Subcutaneous abdominal adipose tissue (tissue), 5 donors: Measurements from ENCODE around the gene NAPA.

Experiments
- H3K27ac ChIP-seq: one replicate; pipeline ENCODE4 v1.7.0; 2013; ENCODE audit warnings: low read depth, mild to moderate bottlenecking, inconsistent platforms, low read length, moderate library complexity
- H3K27me3 ChIP-seq, 5 donors: one replicate each; pipeline ENCODE4 v1.7.0; 2013; ENCODE audit warnings: low read length in 5 of 5, inconsistent platforms in 1 of 5; ENCODE audit not compliant: control insufficient read depth in 5 of 5, insufficient read depth in 4 of 5
- H3K36me3 ChIP-seq, 5 donors: one replicate each; pipeline ENCODE4 v1.7.0; 2013; ENCODE audit warnings: low read length in 5 of 5; ENCODE audit not compliant: control insufficient read depth in 5 of 5, insufficient read depth in 5 of 5
- H3K4me1 ChIP-seq, 5 donors: one replicate each; pipeline ENCODE4 v1.7.0; 2013; ENCODE audit warnings: low read length in 5 of 5, mild to moderate bottlenecking in 3 of 5, moderate library complexity in 1 of 5; ENCODE audit not compliant: control insufficient read depth in 5 of 5, insufficient read depth in 5 of 5
- H3K4me3 ChIP-seq, 5 donors: one replicate each; pipeline ENCODE4 v1.7.0; 2013; ENCODE audit warnings: low read length in 5 of 5, low read depth in 1 of 5
- H3K9ac ChIP-seq, 5 donors: one replicate each; pipeline ENCODE4 v1.7.0; 2013; ENCODE audit warnings: low read length in 5 of 5, mild to moderate bottlenecking in 4 of 5, moderate library complexity in 3 of 5
- H3K9me3 ChIP-seq, 5 donors: one replicate each; pipeline ENCODE4 v1.7.0; 2013; ENCODE audit warnings: low read length in 5 of 5; ENCODE audit not compliant: control insufficient read depth in 5 of 5
- donor health status: healthy.
- donor health status: healthy.
- donor health status: healthy.
- donor health status: healthy.
- donor health status: healthy.

NAPA gene

DNA sequence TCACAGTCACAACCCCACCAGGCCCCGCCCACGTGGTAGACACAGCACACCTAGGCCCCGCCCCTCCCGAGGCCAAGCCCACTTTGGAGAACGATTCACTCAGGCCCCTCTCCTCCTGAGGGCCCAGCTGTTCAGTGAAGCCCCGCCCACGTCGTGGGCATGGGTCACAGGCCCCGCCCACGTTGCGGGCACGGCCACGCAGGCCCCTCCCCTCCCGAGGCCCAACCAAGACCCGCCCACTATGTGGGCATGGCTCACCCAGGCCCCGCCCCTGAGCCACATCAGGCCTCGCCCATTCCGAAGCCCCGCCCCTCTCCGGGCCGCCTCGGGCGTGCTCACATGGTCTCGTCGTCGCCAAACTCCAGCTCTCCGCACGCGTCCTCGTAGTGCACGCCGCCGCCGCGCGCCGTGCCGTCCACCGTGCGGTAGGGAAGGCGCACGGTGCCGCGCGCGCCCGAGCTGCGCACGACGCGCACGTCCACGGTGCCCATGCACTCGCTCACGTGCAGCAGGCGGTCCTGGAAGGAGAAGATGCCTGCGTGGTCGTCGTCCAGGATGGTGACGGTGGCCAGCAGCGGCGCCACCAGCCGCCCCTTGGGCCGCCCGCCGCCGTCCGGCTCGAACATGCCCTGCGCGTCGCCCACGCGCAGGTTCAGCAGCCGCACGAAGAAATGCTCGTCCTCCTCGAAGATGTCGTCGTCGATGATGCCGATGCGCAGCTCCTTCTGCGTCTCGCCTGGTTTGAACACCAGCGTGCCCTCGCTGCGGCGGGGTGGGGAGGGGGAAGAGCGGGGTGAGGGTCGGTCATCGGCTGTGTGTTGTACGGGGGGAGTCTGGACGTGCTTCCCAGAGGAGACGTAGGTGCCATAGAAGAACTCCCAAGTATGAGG is 67.1 kb downstream of the NAPA start:
- Histone ChIP-seq H3K9ac (no peak overlapping the region), H3K9me3 (no peaks in the 10 kb centered on the region), H3K4me1 (peaks cover 0 to 26% (median 11%) of the 10 kb centered on the region in 5 donors), H3K27me3 (peaks cover 33 to 78% (median 65%) of the 10 kb centered on the region in 5 donors), H3K27ac (no peak overlapping the region), H3K36me3 (no peaks in the 10 kb centered on the region), H3K4me3 (peak overlapping the region in 3 of 5 donors; percentile 10 to 59 (median 34))

DNA sequence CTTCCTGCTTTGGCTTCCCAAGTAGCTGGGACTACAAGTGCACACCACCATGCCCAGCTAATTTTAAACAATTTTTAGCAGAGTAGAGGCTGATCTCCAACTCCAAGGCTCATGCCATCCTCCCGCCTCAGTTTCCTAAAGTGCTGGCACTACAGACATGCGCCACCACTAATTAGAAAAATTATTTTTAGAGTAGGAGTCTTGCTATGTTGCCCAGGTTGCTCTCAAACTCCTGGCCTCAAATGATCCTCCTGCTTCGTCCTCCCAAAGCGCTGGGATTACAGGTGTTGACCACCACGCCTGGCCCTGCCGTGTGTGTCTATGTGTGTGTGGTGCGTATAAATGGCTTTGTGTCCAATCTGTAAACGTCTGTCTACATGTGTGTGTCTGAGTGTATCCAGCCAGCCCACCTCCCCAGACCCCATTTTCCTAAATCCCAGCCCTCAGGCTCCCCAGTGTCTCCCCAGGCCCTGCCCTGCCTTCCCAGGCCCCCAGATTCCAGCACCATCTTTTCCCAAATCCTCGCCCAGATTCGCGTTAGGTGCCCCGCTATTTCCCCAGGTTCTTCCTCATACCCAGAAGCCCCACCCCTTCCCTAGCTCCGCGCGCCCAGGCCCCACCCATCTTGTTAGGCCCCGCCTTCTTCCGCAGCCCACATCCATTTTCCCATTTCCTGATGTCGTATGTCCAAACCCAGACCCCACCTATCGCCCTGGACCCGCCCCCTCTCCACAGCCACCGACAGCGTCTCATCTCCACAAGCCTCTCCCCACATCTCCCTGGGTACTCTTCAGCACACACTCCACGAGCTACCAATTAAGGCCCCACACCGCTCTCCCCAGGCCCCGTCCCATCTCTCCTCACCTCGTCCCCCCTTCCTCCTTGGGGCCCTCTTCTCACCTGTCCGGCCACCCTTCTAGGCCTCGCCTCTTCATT is 68.1 kb downstream of the NAPA start:
- Histone ChIP-seq H3K27me3 (peaks cover 36 to 86% (median 72%) of the 10 kb centered on the region in 5 donors), H3K9ac (no peak overlapping the region), H3K9me3 (no peaks in the 10 kb centered on the region), H3K4me3 (peak overlapping the region in 3 of 5 donors; percentile 10 to 59 (median 34)), H3K4me1 (peaks cover 0 to 26% (median 11%) of the 10 kb centered on the region in 5 donors), H3K27ac (no peak overlapping the region), H3K36me3 (no peaks in the 10 kb centered on the region)

DNA sequence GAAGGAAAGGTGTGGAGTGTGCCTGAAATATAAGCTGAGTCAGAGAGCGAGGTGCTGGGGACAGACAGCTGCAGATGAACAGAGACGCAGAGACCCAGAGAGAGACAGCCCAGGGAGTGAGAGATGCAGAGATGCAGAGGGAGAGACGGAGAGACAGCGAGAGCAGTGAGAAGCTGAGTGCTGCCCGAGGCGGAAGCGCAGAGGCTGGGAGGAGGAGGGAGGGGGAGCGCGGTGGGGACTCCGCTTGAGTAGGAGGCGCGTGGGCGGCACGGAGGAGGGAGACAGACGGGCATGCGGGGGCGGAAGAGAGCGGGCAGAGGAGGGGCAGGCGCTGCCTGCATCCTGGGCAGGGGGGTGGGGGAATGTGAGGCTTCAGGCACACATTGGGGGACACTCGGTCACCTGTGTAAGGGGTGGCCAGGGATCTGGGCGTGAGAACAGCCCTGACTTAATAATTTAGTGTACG is 68.9 kb downstream of the NAPA start:
- Histone ChIP-seq H3K27me3 (peaks cover 36 to 88% (median 72%) of the 10 kb centered on the region in 5 donors), H3K27ac (no peak overlapping the region), H3K4me3 (peak overlapping the region in 1 of 5 donors; percentile 26), H3K9ac (no peak overlapping the region), H3K9me3 (no peaks in the 10 kb centered on the region), H3K4me1 (peaks cover 0 to 26% (median 11%) of the 10 kb centered on the region in 5 donors), H3K36me3 (no peaks in the 10 kb centered on the region)

DNA sequence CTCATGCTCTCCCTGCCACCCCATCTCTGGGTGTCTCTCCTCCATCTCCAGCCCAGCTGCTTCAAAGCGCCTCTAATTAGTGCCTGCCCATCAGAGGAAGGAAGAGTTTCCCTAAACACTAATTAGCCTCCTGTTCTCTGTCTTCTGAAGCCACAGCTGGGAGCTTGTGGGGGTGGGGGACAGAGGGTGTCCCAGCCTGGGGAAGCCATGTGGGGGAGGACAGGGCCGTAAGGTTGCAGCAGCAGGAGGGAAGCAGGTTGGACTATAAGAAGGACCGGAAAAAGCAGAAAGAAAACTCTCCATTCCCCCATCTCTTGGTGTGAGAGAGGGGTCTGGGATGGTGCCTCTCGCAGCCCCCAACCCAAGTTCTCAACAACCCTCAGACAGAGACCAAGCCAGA is 69.3 kb downstream of the NAPA start:
- H3K4me3 ChIP-seq = peak overlapping the region in 1 of 5 donors; percentile 26
- H3K36me3 ChIP-seq = no peaks in the 10 kb centered on the region
- peaks cover 33 to 87% (median 72%) of the 10 kb centered on the region in 5 donors for H3K27me3 ChIP-seq
- H3K9me3 ChIP-seq = no peaks in the 10 kb centered on the region
- H3K4me1 ChIP-seq = peaks cover 0 to 26% (median 11%) of the 10 kb centered on the region in 5 donors
- no peak overlapping the region for H3K9ac ChIP-seq
- no peak overlapping the region for H3K27ac ChIP-seq

DNA sequence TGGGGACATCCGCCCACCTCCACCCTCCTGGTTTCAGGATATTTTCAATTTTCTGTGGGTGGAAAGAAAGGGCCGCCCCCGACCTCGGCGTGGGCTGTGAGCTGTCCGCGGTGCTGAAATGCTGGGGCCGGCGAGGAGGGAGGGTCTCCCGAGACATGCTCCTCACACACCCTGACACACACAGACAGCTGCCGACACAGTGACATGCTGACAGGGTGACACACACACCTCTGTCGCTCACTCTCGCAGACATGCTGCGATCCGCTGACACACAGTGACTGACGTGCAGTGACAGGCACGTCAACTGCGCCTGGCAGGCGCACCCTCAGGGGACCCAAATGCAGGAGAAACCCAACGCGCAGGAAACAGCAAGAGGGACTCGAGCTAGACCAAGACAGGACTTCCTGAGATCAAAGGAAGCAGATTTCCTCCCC is 70.5 kb downstream of the NAPA start:
- Histone ChIP-seq H3K36me3 (no peaks in the 10 kb centered on the region), H3K9ac (no peak overlapping the region), H3K27ac (no peak overlapping the region), H3K27me3 (peaks cover 30 to 77% (median 64%) of the 10 kb centered on the region in 5 donors), H3K9me3 (no peaks in the 10 kb centered on the region), H3K4me1 (peaks cover 0 to 26% (median 11%) of the 10 kb centered on the region in 5 donors), H3K4me3 (no peak overlapping the region)

DNA sequence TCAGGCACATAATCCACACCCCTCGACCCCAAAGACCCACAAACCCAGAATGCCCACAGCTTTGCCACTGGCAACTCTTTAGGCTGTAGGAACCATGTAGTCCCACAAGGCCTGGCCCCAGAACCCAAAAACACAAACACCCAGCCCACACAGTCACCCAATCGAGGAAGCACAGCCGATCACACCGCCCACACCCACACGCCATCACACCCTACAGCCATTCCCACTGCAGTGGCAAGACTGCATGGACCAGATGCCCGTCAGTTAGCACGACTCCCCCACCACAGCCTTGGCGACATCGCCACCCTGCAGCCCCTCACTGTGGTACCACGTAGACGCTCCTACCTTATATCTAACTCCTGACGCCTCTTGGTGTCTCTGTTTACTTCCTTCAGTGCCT is 71.5 kb downstream of the NAPA start:
- Histone ChIP-seq H3K36me3 (no peaks in the 10 kb centered on the region), H3K4me1 (peaks cover 0 to 26% (median 11%) of the 10 kb centered on the region in 5 donors), H3K9me3 (no peaks in the 10 kb centered on the region), H3K9ac (no peak overlapping the region), H3K4me3 (no peak overlapping the region), H3K27me3 (peaks cover 22 to 73% (median 61%) of the 10 kb centered on the region in 5 donors), H3K27ac (no peak overlapping the region)

DNA sequence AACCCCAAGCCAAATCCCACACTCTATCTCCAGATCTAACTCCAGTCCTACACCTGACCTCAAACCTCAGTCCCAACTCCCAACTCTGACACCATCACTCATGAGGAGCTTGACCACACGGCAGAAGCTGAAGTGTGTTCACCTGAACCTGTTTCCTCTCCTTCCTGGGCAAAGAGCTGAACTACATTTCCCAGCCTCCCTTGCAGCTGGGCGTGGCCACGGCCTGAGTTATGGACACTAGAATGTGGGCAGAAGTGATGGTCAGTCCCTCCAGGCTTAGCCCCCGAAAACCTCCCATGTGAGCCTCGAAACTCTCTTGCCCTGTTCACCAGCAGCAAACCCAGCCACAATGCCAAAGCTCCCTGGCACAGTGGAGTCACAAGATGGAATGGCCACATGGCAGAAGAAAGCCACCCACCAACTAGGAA is 76.1 kb downstream of the NAPA start:
- Histone ChIP-seq H3K27ac (no peak overlapping the region), H3K27me3 (peaks cover 3 to 50% (median 38%) of the 10 kb centered on the region in 5 donors)

More for the DNA sequence above, 76.1 kb downstream of the NAPA start:
- H3K4me1 ChIP-seq = peaks cover 0 to 4% (median 0%) of the 10 kb centered on the region in 5 donors
- no peak overlapping the region for H3K9ac ChIP-seq
- H3K4me3 ChIP-seq = no peak overlapping the region
- H3K36me3 ChIP-seq = no peaks in the 10 kb centered on the region
- no peaks in the 10 kb centered on the region for H3K9me3 ChIP-seq
